DOHH2 (cell line): ENCODE results near the gene SORBS1.

Experiments used
- H3F3A ChIP-seq: fragments of 200-600 bp; sonication (generic), shearing (Covaris generic); 2 replicates; pipeline ENCODE4 v1.6.0; 2016; ENCODE audit warnings: antibody characterized with exemption, mild to moderate bottlenecking; ENCODE audit not compliant: control insufficient read depth, insufficient read depth
- H3K27ac ChIP-seq: fragments of 200-600 bp; sonication (generic); 2 replicates; pipeline ENCODE4 v1.5.1; 2014; ENCODE audit warnings: low read depth, mild to moderate bottlenecking, low read length, moderate library complexity
- H3K27me3 ChIP-seq: fragments of 200-600 bp; sonication (generic); 2 replicates; pipeline ENCODE4 v1.6.1; 2014; ENCODE audit warnings: mild to moderate bottlenecking, low read length, mixed read lengths; ENCODE audit not compliant: control insufficient read depth
- H3K36me3 ChIP-seq: fragments of 200-600 bp; sonication (generic); 2 replicates; pipeline ENCODE4 v1.6.1; 2014; ENCODE audit warnings: mild to moderate bottlenecking, low read length, moderate library complexity, mixed read lengths; ENCODE audit not compliant: control insufficient read depth
- H3K4me1 ChIP-seq: fragments of 200-600 bp; sonication (generic); 2 replicates; pipeline ENCODE4 v1.6.1; 2014; ENCODE audit warnings: mild to moderate bottlenecking, low read length, mixed read lengths; ENCODE audit not compliant: control insufficient read depth
- H3K4me2 ChIP-seq: fragments of 200-600 bp; sonication (generic); 2 replicates; pipeline ENCODE4 v1.6.0; 2014; ENCODE audit warnings: mild to moderate bottlenecking, low read length, moderate library complexity
- H3K4me3 ChIP-seq: fragments of 200-600 bp; sonication (generic); 2 replicates; pipeline ENCODE4 v1.5.1; 2014; ENCODE audit warnings: mild to moderate bottlenecking, low read length, mixed read lengths
- H3K79me2 ChIP-seq: fragments of 200-600 bp; sonication (generic); 2 replicates; pipeline ENCODE4 v1.6.1; 2014; ENCODE audit warnings: mild to moderate bottlenecking, low read length, mixed read lengths; ENCODE audit not compliant: control insufficient read depth
- H3K9me2 ChIP-seq: fragments of 200-600 bp; sonication (generic); replicated peaks from 2 replicates; pipeline ENCODE4 v1.6.1; 2014; ENCODE audit warnings: mild to moderate bottlenecking, low read length, mixed read lengths; ENCODE audit not compliant: control insufficient read depth
- H3K9me3 ChIP-seq: fragments of 200-600 bp; sonication (generic); 2 replicates; pipeline ENCODE4 v1.6.1; 2014; ENCODE audit warnings: antibody characterized with exemption, low read length, mixed read lengths; ENCODE audit not compliant: control insufficient read depth, insufficient read depth
- H4K20me1 ChIP-seq: fragments of 200-600 bp; sonication (generic); 2 replicates; pipeline ENCODE4 v1.6.0; 2014; ENCODE audit warnings: low read depth, mild to moderate bottlenecking, antibody characterized with exemption, low read length, moderate library complexity; ENCODE audit not compliant: control insufficient read depth, insufficient read depth
- EZH2phosphoT487 ChIP-seq: fragments of 200-600 bp; sonication (generic); IDR thresholded peaks from 2 replicates; pipeline ENCODE4 v1.6.1; 2017; ENCODE audit warnings: borderline replicate concordance, mild to moderate bottlenecking, antibody characterized with exemption, low read length, moderate library complexity, mixed read lengths
- TF ChIP-seq, protein P1 (sequence below): fragments of 200-600 bp; sonication (generic); IDR thresholded peaks from one replicate; pipeline ENCODE4 v1.5.1; 2014; ENCODE audit warnings: antibody characterized with exemption, mild to moderate bottlenecking, low read depth, low read length; ENCODE audit not compliant: poor library complexity, severe bottlenecking

The SORBS1 gene

GRCh38 chr10:95480901-95481491 is 80.2 kb downstream of the SORBS1 start:
- peaks cover 33% of the 10 kb centered on the region for H3K27me3 ChIP-seq
- no peaks in the 10 kb centered on the region for H3K36me3 ChIP-seq
- no peaks in the 10 kb centered on the region for H3K4me1 ChIP-seq
- H4K20me1 ChIP-seq, result no peaks in the 10 kb centered on the region
- H3F3A ChIP-seq, result no peaks in the 10 kb centered on the region
- no peaks in the 10 kb centered on the region for H3K9me3 ChIP-seq
- no peak overlapping the region for H3K4me2 ChIP-seq
- no peaks in the 10 kb centered on the region for H3K79me2 ChIP-seq
- H3K9me2 ChIP-seq, result no peaks in the 10 kb centered on the region
- no peak overlapping the region for H3K4me3 ChIP-seq
- TF ChIP-seq EZH2phosphoT487, result no peak
- TF ChIP-seq, protein P1, sequence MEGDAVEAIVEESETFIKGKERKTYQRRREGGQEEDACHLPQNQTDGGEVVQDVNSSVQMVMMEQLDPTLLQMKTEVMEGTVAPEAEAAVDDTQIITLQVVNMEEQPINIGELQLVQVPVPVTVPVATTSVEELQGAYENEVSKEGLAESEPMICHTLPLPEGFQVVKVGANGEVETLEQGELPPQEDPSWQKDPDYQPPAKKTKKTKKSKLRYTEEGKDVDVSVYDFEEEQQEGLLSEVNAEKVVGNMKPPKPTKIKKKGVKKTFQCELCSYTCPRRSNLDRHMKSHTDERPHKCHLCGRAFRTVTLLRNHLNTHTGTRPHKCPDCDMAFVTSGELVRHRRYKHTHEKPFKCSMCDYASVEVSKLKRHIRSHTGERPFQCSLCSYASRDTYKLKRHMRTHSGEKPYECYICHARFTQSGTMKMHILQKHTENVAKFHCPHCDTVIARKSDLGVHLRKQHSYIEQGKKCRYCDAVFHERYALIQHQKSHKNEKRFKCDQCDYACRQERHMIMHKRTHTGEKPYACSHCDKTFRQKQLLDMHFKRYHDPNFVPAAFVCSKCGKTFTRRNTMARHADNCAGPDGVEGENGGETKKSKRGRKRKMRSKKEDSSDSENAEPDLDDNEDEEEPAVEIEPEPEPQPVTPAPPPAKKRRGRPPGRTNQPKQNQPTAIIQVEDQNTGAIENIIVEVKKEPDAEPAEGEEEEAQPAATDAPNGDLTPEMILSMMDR, result no peak
- H3K27ac ChIP-seq, result no peak overlapping the region

GRCh38 chr10:95480102-95480900 is 80.9 kb downstream of the SORBS1 start:
- H3K4me1 ChIP-seq, result no peaks in the 10 kb centered on the region
- H3K4me3 ChIP-seq, result no peak overlapping the region
- TF ChIP-seq, protein P1, result no peak
- TF ChIP-seq EZH2phosphoT487, result no peak
- H3K79me2 ChIP-seq, result no peaks in the 10 kb centered on the region
- H3K9me2 ChIP-seq, result no peaks in the 10 kb centered on the region
- no peak overlapping the region for H3K4me2 ChIP-seq
- no peaks in the 10 kb centered on the region for H3F3A ChIP-seq
- peaks cover 33% of the 10 kb centered on the region for H3K27me3 ChIP-seq
- H3K36me3 ChIP-seq, result no peaks in the 10 kb centered on the region
- H3K27ac ChIP-seq, result no peak overlapping the region
- H4K20me1 ChIP-seq, result no peaks in the 10 kb centered on the region
- no peaks in the 10 kb centered on the region for H3K9me3 ChIP-seq

DNA sequence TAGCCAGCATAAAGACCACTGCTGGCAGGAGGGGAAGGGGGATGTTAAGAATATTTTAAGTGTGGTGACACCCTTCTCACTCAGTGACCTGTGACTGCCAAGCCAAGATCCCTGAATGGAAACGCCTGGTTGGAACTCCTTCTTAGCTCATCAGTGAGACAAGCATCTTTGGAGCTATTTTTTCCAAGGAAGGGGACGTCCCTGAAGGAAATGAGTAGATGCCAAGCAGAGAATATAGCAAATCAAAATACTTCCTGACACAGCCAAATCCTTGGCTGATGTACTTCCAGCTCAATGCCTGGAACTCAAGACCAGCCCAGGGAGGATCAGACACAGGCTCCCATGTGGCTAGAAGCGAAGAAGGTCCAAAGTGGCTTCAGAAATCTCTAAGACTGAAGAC is 82.2 kb downstream of the SORBS1 start:
- H3K36me3 ChIP-seq, result no peaks in the 10 kb centered on the region
- no peaks in the 10 kb centered on the region for H3K9me3 ChIP-seq
- no peak overlapping the region for H3K4me2 ChIP-seq
- TF ChIP-seq, protein P1, result no peak
- TF ChIP-seq EZH2phosphoT487, result no peak
- no peak overlapping the region for H3K4me3 ChIP-seq
- no peaks in the 10 kb centered on the region for H3K4me1 ChIP-seq
- no peaks in the 10 kb centered on the region for H3K9me2 ChIP-seq
- no peak overlapping the region for H3K27ac ChIP-seq
- no peaks in the 10 kb centered on the region for H4K20me1 ChIP-seq
- H3K79me2 ChIP-seq, result no peaks in the 10 kb centered on the region
- no peaks in the 10 kb centered on the region for H3F3A ChIP-seq
- H3K27me3 ChIP-seq, result peaks cover 35% of the 10 kb centered on the region
